GM10248 (cell line): ENCODE data around the gene WDR73.

Source experiments
- CTCF ChIA-PET: fragments of 300-600 bp; sonication (Branson Sonifier 250); formaldehyde crosslinking; extraction: SDS; loops from one replicate; lab custom pipeline; 2021; ENCODE audit warnings: antibody characterized with exemption; lab: Yijun Ruan, JAX
- POLR2A ChIA-PET: fragments of 350-650 bp; sonication (Branson Sonifier 250); formaldehyde crosslinking; extraction: SDS; loops from one replicate; lab custom pipeline; 2020; ENCODE audit warnings: antibody characterized with exemption; lab: Yijun Ruan, JAX
- DNase-seq: peaks from one replicate; pipeline ENCODE4 v3.0.0; 2012; ENCODE audit errors: extremely low spot score
- TF ChIP-seq, protein P1 (sequence below): IDR thresholded peaks from 2 replicates; pipeline ENCODE4 v1.5.1; 2012; ENCODE audit warnings: mild to moderate bottlenecking, low read depth; ENCODE audit errors: extremely low read depth, missing control alignments, control extremely low read depth

The WDR73 gene

DNA sequence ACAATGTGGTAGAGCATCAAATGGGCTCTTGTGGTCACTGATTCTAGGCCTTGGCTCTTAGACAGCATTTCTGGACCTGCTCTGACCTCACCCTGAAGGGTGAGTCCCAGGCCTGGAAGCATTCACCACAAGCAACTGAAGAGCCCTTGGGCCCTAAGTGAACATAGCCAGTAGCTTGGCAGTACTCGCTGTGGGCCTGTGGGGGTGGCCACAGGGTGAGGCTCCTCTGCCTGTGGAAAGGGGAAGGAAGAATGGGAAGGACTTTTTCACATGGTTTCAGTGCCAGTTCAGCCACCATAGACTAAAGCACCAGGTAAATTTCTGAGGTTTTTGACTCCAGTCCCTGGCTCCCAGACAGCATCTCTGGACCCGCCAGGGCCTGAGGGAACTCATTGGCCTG is 58.4 kb downstream of the WDR73 start:
- CTCF ChIA-PET, result interaction anchor here (0.9 to 4.2 kb wide), 3 partner anchors 9 to 333 kb away, joined by 4 to 12 read pairs (median 5); no protein-coding TSS in a partner anchor
- POLR2A ChIA-PET, result no interaction called here

DNA sequence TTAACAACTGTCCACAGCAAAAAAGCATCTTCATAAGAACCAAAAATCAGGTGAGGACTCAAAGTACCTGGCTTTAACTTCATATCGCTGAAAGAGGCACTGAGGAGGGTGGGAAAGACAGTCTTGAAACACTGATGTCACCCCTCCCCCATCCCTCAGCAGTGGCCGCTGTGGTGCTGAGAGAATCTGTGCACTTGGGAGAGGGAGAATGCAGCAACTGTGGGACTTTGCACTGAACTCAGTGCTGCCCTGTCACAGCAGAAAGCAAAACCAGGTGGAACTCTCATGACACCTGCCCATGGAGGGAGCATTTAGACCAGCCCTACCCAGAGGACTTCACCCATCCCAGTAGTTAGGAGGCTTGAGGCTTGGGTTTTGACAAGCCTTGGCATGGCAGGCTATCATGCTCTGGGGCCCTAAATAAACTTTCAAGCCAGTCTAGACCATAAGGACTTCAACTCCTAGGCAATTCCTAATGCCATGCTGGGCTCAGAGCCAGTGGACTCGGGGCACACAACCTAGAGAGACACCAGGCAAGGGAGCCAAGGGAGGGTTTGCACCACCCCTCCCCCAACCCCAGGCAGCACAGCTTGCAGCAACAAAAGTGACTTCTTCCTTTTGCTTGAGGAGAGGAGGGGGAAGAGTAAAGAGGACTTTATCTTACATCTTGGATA is 59.3 kb downstream of the WDR73 start:
- CTCF ChIA-PET, result interaction anchor here (1.6 kb wide), 1 partner anchor 10 kb away, joined by 4 read pairs; no protein-coding TSS in a partner anchor
- TF ChIP-seq, protein P1, sequence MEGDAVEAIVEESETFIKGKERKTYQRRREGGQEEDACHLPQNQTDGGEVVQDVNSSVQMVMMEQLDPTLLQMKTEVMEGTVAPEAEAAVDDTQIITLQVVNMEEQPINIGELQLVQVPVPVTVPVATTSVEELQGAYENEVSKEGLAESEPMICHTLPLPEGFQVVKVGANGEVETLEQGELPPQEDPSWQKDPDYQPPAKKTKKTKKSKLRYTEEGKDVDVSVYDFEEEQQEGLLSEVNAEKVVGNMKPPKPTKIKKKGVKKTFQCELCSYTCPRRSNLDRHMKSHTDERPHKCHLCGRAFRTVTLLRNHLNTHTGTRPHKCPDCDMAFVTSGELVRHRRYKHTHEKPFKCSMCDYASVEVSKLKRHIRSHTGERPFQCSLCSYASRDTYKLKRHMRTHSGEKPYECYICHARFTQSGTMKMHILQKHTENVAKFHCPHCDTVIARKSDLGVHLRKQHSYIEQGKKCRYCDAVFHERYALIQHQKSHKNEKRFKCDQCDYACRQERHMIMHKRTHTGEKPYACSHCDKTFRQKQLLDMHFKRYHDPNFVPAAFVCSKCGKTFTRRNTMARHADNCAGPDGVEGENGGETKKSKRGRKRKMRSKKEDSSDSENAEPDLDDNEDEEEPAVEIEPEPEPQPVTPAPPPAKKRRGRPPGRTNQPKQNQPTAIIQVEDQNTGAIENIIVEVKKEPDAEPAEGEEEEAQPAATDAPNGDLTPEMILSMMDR, result no peak
- POLR2A ChIA-PET, result no interaction called here
- no peak for DNase-seq

More for the DNA sequence above, 58.4 kb downstream of the WDR73 start:
- DNase-seq, result no peak
- TF ChIP-seq, protein P1, result no peak

DNA sequence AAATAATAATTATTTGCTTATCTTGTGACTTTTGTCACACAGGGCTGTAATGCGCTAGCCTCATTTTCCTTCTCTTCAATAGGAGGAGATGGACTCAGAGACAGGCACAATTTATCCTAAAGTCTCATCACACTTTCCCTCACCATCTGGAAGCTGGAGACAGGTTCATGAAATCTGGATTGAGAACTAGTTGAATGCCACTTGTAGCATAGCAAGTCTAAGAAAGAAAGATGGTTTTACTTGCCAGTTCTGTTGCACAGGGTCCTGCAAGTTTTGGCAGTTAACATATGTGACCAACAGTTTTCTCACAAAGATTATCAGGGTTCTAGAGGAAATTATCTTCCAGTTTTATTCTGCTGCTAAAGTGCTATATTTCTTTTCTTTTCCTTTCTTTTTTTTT is 62.3 kb downstream of the WDR73 start:
- CTCF ChIA-PET, result interaction anchor here (1.1 to 7.0 kb wide), 4 partner anchors 8 to 338 kb away, joined by 3 to 50 read pairs (median 4); no protein-coding TSS in a partner anchor
- POLR2A ChIA-PET, result no interaction called here
- no peak for DNase-seq
- TF ChIP-seq, protein P1, result no peak

DNA sequence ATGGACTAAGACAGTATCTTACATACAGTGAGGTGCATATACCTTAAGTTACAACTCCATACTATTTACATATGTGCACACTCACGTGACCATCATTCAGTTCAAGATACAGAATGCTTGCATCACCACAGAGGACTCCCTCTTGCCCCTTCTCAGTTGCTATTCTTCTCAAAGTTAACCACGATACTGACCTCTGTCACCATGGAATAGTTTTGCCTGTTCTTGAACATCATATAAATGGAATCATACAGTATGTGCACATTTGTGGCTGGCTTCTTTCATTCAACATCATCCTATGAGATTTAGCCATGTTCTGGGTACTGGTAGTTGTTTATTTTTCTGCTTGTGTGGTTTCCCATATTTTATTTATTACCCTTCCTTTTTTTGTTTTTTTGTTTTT is 63.7 kb downstream of the WDR73 start:
- ChIA-PET CTCF (interaction anchor here (1.0 to 7.0 kb wide), 7 partner anchors 8 to 339 kb away, joined by 3 to 50 read pairs (median 4); no protein-coding TSS in a partner anchor), POLR2A (no interaction called here)
- no peak for DNase-seq
- TF ChIP-seq, protein P1, result no peak
